Hypothalamus (tissue), 51 donors: ENCODE data around the gene MIPEP.
"Not testable (repeated sequence)": the region's sequence is repeated elsewhere in the genome, so short reads cannot be mapped to it uniquely, and the experiment has no call there.

Experiments
- DNase-seq, 51 donors: peaks; one replicate each; lab custom pipeline; 2025; lab: John Stamatoyannopoulos, UW

MIPEP gene

GRCh38 chr13:23778002-23778652 is 111.1 kb downstream of the MIPEP start:
- no peak for DNase-seq

GRCh38 chr13:23777575-23777870 is 111.7 kb downstream of the MIPEP start:
- no peak for DNase-seq

- no peak for DNase-seq
Measured at GRCh38 chr13:23776698-23777574, 112.3 kb downstream of the MIPEP start.

- DNase-seq = no peak
Measured at GRCh38 chr13:23772717-23773116, 116.5 kb downstream of the MIPEP start.

GRCh38 chr13:23771956-23772355 is 117.2 kb downstream of the MIPEP start:
- DNase-seq = no peak

GRCh38 chr13:23771552-23771951 is 117.6 kb downstream of the MIPEP start:
- no peak for DNase-seq

GRCh38 chr13:23770973-23771372 is 118.2 kb downstream of the MIPEP start:
- no peak for DNase-seq

- no peak for DNase-seq
Measured at GRCh38 chr13:23770428-23770827, 118.8 kb downstream of the MIPEP start.

- no peak for DNase-seq
Measured at GRCh38 chr13:23769401-23769800, 119.8 kb downstream of the MIPEP start.

GRCh38 chr13:23767838-23768237 is 121.4 kb downstream of the MIPEP start:
- DNase-seq = no peak

GRCh38 chr13:23766939-23767338 is 122.3 kb downstream of the MIPEP start:
- no peak for DNase-seq

- DNase-seq = no peak
Measured at GRCh38 chr13:23766283-23766682, 122.9 kb downstream of the MIPEP start.

- DNase-seq = no peak
Measured at GRCh38 chr13:23765531-23765930, 123.7 kb downstream of the MIPEP start.

- DNase-seq = no peak
Measured at GRCh38 chr13:23763318-23763717, 125.9 kb downstream of the MIPEP start.

- not testable (repeated sequence) for DNase-seq
Measured at GRCh38 chr13:23761760-23762159, 127.4 kb downstream of the MIPEP start.

- no peak for DNase-seq
Measured at GRCh38 chr13:23760000-23760399, 129.2 kb downstream of the MIPEP start.

GRCh38 chr13:23758798-23759527 is 130.2 kb downstream of the MIPEP start:
- DNase-seq = no peak

GRCh38 chr13:23754997-23755396 is 134.2 kb downstream of the MIPEP start:
- no peak for DNase-seq

- DNase-seq = no peak
Measured at GRCh38 chr13:23754506-23754905, 134.7 kb downstream of the MIPEP start.

GRCh38 chr13:23753458-23753857 is 135.7 kb downstream of the MIPEP start:
- no peak for DNase-seq

GRCh38 chr13:23752111-23753001 is 136.8 kb downstream of the MIPEP start:
- DNase-seq = no peak
